Mucosa of gallbladder (tissue), 1 donor: ENCODE data around the gene CHRM1. TPM values are rescaled to one million over a fixed set of nuclear protein-coding genes. Genes with fewer than 3 reads are reported as not detected.
"Not testable (repeated sequence)": the region's sequence is repeated elsewhere in the genome, so short reads cannot be mapped to it uniquely, and the experiment has no call there.

Source experiments
- DNase-seq: peaks from one replicate; pipeline ENCODE4 v3.0.0-alpha.2; 2020; ENCODE audit warnings: low spot score
- total RNA-seq: library from RNA; stranded (reverse); gene quantifications from one replicate; pipeline ENCODE4 v1.2.1, GENCODE V29; 2021
- donor health status: DM: no; HTN: no; CAD: no.

Gene CHRM1
- total RNA-seq, 1 donor from 2014 or later, result 0.09 TPM

GRCh38 chr11:62875698-62876478, 45.3 kb downstream of the CHRM1 start:
- no peak for DNase-seq

DNA sequence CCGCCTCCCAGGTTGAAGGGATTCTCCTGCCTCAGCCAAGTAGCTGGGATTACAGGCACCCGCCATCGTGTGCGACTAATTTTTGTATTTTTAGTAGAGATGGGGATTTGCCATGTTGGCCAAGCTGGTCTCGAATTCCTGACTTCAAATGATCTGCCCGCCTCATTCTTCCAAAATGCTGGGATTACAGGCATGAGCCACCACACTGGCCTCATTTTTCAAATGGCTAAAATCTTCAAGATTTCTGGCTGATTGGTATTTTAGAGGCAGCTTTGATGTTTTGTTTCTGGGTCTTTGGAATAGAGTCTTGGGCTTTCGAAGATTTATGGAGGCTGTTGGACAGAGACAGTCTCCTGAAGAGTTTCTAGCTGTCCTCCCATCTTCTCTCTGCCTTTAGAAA, 46.3 kb downstream of the CHRM1 start:
- no peak for DNase-seq

GRCh38 chr11:62865635-62866034, 55.5 kb downstream of the CHRM1 start:
- DNase-seq, result no peak

- DNase-seq, result no peak
Observed at GRCh38 chr11:62863687-62864335, 57.4 kb downstream of the CHRM1 start.

DNA sequence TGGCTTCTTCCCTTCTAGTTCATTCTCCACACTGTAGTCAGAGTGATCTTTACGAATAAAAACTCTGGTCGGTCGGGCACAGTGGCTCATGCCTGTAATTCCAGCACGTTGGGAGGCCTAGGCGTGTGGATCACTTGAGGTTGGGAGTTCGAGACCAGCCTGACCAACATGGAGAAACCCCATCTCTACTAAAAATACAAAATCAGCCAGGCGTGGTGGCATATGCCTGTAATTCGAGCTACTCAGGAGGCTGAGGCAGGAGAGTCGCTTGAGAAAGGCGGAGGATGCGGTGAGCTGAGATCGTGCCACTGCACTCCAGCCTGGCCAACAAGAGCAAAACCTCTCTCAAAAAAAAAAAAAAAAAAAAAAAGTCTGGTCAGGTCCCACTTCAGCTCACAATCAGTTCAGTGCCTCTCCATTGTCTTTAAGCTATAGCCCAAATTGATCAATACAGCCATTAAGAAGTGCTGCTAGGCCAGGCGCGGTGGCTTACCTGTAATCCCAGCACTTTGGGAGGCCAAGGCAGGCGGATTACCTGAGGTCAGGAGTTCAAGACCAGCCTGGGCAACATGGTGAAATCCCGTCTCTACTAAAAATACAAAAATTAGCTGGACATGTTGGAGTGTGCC, 59.5 kb downstream of the CHRM1 start:
- DNase-seq, result not testable (repeated sequence)

DNA sequence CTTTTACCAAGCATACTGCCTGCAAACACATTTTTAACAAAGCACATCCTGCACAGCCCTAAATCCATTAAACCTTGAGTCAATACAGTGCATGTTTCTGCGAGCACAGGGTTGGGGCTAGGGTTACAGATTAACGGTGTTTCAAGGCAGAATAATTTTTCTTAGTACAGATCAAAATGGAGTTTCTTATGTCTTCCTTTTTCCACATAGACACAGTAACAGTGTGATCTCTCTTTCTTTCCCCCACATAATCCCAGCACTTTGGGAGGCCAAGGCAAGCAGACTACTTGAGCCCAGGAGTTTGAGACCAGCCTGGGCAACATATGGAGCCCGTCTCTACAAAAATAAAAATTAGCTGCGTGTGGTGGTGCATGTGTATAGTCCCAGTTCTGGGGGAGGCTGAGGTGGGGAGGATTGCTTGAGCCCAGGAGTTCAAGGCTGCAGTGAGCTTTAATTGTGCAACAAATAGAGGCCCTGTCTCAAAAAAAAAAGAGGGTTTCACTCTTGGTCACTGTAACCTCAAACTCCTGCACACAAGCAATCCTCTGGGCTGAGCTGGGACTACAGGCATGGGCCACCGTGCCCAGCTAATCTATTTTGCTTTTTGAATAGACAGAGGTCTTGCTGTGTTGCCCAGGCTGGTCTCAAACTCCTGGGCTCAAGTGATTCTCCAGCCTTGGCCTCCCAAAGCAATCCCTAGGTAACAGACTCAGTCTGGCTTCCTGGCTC, 60.2 kb downstream of the CHRM1 start:
- no peak for DNase-seq

DNA sequence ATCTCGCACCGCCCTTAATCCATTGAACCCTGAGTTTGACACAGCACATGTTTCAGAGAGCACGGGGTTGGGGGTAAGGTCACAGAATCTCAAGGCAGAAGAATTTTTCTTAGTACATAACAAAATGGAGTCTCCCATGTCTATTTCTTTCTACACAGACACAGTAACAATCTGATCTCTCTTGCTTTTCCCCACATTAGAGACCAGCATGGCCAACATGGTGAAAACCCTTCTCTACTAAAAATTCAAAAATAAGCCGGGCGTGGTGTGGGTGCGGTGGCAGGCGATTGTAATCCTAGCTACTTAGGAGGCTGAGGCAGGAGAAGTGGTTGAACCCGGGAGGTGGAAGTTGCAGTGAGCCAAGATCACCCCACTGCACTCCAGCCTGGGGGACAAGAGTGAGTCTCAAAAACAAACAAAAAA, 61.9 kb downstream of the CHRM1 start:
- DNase-seq, result not testable (repeated sequence)

Other genes starting within 250 kb of the CHRM1 start
- gene UQCC3, start 249.7 kb downstream of the CHRM1 start, total RNA-seq, result 11.1 TPM
- 7.7 TPM for gene LBHD1, start 249.1 kb downstream of the CHRM1 start, total RNA-seq
- 86.9 TPM for gene UBXN1, start 242.3 kb downstream of the CHRM1 start, total RNA-seq
- gene LRRN4CL, start 231.8 kb downstream of the CHRM1 start, total RNA-seq, result 4.3 TPM
- 108 TPM for gene BSCL2, start 213.9 kb downstream of the CHRM1 start, total RNA-seq
- 0.40 TPM for gene GNG3, start 213.7 kb downstream of the CHRM1 start, total RNA-seq
- gene HNRNPUL2, start 193.9 kb downstream of the CHRM1 start, total RNA-seq, result 51.9 TPM
- gene TTC9C, start 192.9 kb downstream of the CHRM1 start, total RNA-seq, result 38.9 TPM
- gene ZBTB3, start 167.2 kb downstream of the CHRM1 start, total RNA-seq, result 21.4 TPM
- gene POLR2G, start 159.8 kb downstream of the CHRM1 start, total RNA-seq, result 53.5 TPM
- gene TAF6L, start 150.0 kb downstream of the CHRM1 start, total RNA-seq, result 24.0 TPM
- 67.8 TPM for gene TMEM179B, start 134.0 kb downstream of the CHRM1 start, total RNA-seq
- gene TMEM223, start 129.4 kb downstream of the CHRM1 start, total RNA-seq, result 19.9 TPM
- gene NXF1, start 115.9 kb downstream of the CHRM1 start, total RNA-seq, result 85.7 TPM
- 48.8 TPM for gene STX5, start 89.3 kb downstream of the CHRM1 start, total RNA-seq
- not detected for gene TEX54, start 88.5 kb downstream of the CHRM1 start, total RNA-seq
- 31.6 TPM for gene WDR74, start 81.8 kb downstream of the CHRM1 start, total RNA-seq
- gene SLC3A2, start 40.5 kb downstream of the CHRM1 start, total RNA-seq, result 104 TPM
- gene SLC22A6, start 63.6 kb upstream of the CHRM1 start, total RNA-seq, result not detected
- not detected for gene SLC22A8, start 94.5 kb upstream of the CHRM1 start, total RNA-seq
- gene SLC22A24, start 222.9 kb upstream of the CHRM1 start, total RNA-seq, result not detected